HepG2 (cell line): ENCODE data around the gene SLC35F6. TPM values are rescaled to one million over a fixed set of nuclear protein-coding genes. Genes with fewer than 3 reads are reported as not detected.

ENCODE experiments used
- ARHGAP35 ChIP-seq: sonication (generic); formaldehyde crosslinking; IDR thresholded peaks from 2 replicates; pipeline ENCODE4 v1.9.0; 2022; ENCODE audit warnings: mild to moderate bottlenecking, inconsistent platforms, moderate library complexity, missing genetic modification reagents, borderline replicate concordance
- ATF1 ChIP-seq: IDR thresholded peaks from 2 replicates; pipeline ENCODE4 v1.6.1; 2016; ENCODE audit warnings: mild to moderate bottlenecking, control low read depth
- ETV5 ChIP-seq: IDR thresholded peaks from 2 replicates; pipeline ENCODE4 v1.6.1; 2018; ENCODE audit warnings: missing biosample characterization, missing genetic modification reagents, inconsistent platforms, borderline replicate concordance
- HDAC6 ChIP-seq: fragments of 200-600 bp; sonication (generic); IDR thresholded peaks from 2 replicates; pipeline ENCODE4 v1.7.0; 2017; ENCODE audit warnings: mild to moderate bottlenecking, antibody characterized with exemption, low read length, low read depth
- KLF12 ChIP-seq: sonication (generic); formaldehyde crosslinking; IDR thresholded peaks from 2 replicates; pipeline ENCODE4 v1.4.0; 2020; ENCODE audit warnings: missing genetic modification reagents, borderline replicate concordance
- PCBP2 ChIP-seq: fragments of 200-400 bp; formaldehyde crosslinking; optimal IDR thresholded peaks from 2 replicates; pipeline ENCODE3; 2018; ENCODE audit warnings: low read length, low read depth; ENCODE audit not compliant: poor library complexity, severe bottlenecking
- SETDB1 ChIP-seq: sonication (generic); formaldehyde crosslinking; IDR thresholded peaks from 2 replicates; pipeline ENCODE4 v1.5.1; 2020; ENCODE audit warnings: missing genetic modification reagents, mild to moderate bottlenecking, borderline replicate concordance
- SKI ChIP-seq: fragments of 450-650 bp; IDR thresholded peaks from one replicate; pipeline ENCODE4 v1.6.1; 2018; ENCODE audit warnings: mild to moderate bottlenecking; ENCODE audit not compliant: partially characterized antibody
- STAT6 ChIP-seq: sonication (generic); formaldehyde crosslinking; IDR thresholded peaks from 2 replicates; pipeline ENCODE4 v1.4.0; 2020; ENCODE audit warnings: missing genetic modification reagents, mild to moderate bottlenecking, borderline replicate concordance
- ZMYM2 ChIP-seq: sonication (generic); formaldehyde crosslinking; IDR thresholded peaks from 2 replicates; pipeline ENCODE4 v1.8.0; 2022; ENCODE audit warnings: mild to moderate bottlenecking, missing genetic modification reagents
- ZNF335 ChIP-seq: sonication (generic); formaldehyde crosslinking; IDR thresholded peaks from 2 replicates; pipeline ENCODE4 v1.4.0; 2020; ENCODE audit warnings: missing genetic modification reagents
- ZNF44 ChIP-seq: sonication (generic); formaldehyde crosslinking; IDR thresholded peaks from 2 replicates; pipeline ENCODE4 v1.5.1; 2020; ENCODE audit warnings: mild to moderate bottlenecking, missing genetic modification reagents
- ZNF710 ChIP-seq: sonication (generic); formaldehyde crosslinking; IDR thresholded peaks from 2 replicates; pipeline ENCODE4 v1.5.0; 2020; ENCODE audit warnings: mild to moderate bottlenecking, missing genetic modification reagents, borderline replicate concordance
- ZNF83 ChIP-seq: sonication (generic); formaldehyde crosslinking; IDR thresholded peaks from 2 replicates; pipeline ENCODE4 v1.4.0; 2020; ENCODE audit warnings: missing genetic modification reagents, mild to moderate bottlenecking, borderline replicate concordance
- polyA plus RNA-seq, 8 experiments: library from polyadenylated mRNA; depleted of rRNA in 3 of 8; stranded (reverse) in 7 of 8; unstranded in 1 of 8; fragments of >200 nt; fragmentation: Illumina TruSeq in 4 of 8; extraction: Trizol in 4 of 8; gene quantifications; 2 replicates each; pipeline versions ENCODE4 v1.2.1 to v1.2.3, GENCODE V29; 2011 to 2016; ENCODE audit warnings: low read depth in 4 of 8, missing spikeins in 1 of 8, mixed read lengths in 1 of 8; ENCODE audit not compliant: insufficient read depth in 1 of 8
- total RNA-seq, 5 experiments: library from RNA; depleted of rRNA; stranded (reverse); fragments of >200 nt; fragmentation: Illumina TruSeq; extraction: Trizol; gene quantifications; 2 replicates each; pipeline ENCODE4 v1.2.3, GENCODE V29; 2016; ENCODE audit warnings: low read depth in 1 of 5
- TF ChIP-seq, protein P1 (sequence below): sonication (generic); formaldehyde crosslinking; IDR thresholded peaks from one replicate; pipeline ENCODE4 v1.5.1; 2020; ENCODE audit warnings: mild to moderate bottlenecking, missing genetic modification reagents; ENCODE audit errors: not compliant biosample characterization

The SLC35F6 gene
- total and polyA plus RNA-seq, 2 of the 13 experiments (the other 11 are each of a cell fraction or from before 2014, with no cell fraction given) = 15.2 to 21.2 TPM

GRCh38 chr2:26785431-26786206 is 21.5 kb downstream of the SLC35F6 start, which contains the start of gene CENPA (continued):
- TF ChIP-seq ZNF710 (CRISPR knock-in tag) (0 out of 2 replicates have a peak, but pooled peaks have one; percentile 39), SKI (no peak), HDAC6 (no peak), ATF1 (peak; percentile 97), ZNF83 (CRISPR knock-in tag) (peak; percentile 96), STAT6 (CRISPR knock-in tag) (peak; percentile 93; the same call in 1 of the 2 replicates), ZMYM2 (peak; percentile 93), ETV5 (CRISPR knock-in tag) (peak; percentile 69; the same call in 1 of the 2 replicates), KLF12 (CRISPR knock-in tag) (peak; percentile 96), PCBP2 (no peak), ZNF44 (CRISPR knock-in tag) (0 out of 2 replicates have a peak, but pooled peaks have one; percentile 68), SETDB1 (CRISPR knock-in tag) (peak; percentile 89), ARHGAP35 (CRISPR knock-in tag) (peak; percentile 99), ZNF335 (CRISPR knock-in tag) (peak; percentile 91)
- TF ChIP-seq, protein P1, sequence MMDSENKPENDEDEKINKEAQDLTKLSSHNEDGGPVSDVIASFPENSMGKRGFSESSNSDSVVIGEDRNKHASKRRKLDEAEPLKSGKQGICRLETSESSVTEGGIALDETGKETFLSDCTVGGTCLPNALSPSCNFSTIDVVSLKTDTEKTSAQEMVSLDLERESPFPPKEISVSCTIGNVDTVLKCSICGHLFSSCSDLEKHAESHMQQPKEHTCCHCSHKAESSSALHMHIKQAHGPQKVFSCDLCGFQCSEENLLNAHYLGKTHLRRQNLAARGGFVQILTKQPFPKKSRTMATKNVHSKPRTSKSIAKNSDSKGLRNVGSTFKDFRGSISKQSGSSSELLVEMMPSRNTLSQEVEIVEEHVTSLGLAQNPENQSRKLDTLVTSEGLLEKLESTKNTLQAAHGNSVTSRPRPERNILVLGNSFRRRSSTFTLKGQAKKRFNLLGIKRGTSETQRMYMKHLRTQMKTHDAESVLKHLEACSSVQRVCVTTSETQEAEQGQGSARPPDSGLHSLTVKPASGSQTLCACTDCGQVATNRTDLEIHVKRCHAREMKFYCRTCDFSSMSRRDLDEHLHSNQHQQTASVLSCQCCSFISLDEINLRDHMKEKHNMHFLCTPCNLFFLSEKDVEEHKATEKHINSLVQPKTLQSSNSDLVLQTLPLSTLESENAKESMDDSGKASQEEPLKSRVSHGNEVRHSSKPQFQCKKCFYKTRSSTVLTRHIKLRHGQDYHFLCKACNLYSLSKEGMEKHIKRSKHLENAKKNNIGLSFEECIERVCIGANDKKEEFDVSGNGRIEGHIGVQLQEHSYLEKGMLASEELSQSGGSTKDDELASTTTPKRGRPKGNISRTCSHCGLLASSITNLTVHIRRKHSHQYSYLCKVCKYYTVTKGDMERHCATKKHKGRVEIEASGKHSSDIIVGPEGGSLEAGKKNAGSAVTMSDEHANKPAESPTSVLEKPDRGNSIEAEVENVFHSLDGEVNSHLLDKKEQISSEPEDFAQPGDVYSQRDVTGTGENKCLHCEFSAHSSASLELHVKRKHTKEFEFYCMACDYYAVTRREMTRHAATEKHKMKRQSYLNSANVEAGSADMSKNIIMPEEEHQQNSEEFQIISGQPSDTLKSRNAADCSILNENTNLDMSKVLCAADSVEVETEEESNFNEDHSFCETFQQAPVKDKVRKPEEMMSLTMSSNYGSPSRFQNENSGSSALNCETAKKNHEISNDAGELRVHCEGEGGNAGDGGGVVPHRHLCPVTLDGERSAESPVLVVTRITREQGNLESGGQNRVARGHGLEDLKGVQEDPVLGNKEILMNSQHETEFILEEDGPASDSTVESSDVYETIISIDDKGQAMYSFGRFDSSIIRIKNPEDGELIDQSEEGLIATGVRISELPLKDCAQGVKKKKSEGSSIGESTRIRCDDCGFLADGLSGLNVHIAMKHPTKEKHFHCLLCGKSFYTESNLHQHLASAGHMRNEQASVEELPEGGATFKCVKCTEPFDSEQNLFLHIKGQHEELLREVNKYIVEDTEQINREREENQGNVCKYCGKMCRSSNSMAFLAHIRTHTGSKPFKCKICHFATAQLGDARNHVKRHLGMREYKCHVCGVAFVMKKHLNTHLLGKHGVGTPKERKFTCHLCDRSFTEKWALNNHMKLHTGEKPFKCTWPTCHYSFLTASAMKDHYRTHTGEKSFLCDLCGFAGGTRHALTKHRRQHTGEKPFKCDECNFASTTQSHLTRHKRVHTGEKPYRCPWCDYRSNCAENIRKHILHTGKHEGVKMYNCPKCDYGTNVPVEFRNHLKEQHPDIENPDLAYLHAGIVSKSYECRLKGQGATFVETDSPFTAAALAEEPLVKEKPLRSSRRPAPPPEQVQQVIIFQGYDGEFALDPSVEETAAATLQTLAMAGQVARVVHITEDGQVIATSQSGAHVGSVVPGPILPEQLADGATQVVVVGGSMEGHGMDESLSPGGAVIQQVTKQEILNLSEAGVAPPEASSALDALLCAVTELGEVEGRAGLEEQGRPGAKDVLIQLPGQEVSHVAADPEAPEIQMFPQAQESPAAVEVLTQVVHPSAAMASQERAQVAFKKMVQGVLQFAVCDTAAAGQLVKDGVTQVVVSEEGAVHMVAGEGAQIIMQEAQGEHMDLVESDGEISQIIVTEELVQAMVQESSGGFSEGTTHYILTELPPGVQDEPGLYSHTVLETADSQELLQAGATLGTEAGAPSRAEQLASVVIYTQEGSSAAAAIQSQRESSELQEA (CRISPR knock-in tag) = peak; percentile 73
